Activated CD8-positive, alpha-beta memory T cell treated with anti-CD3 and anti-CD28 coated beads, Interleukin-2, amount 50 U/mL, for 24 hours (primary cell): ENCODE results near the gene CRAMP1.
A peak's percentile ranks its signal among the peaks of the same experiment; 100 is the strongest.

ENCODE experiments used
- DNase-seq: peaks from one replicate; pipeline ENCODE4 v3.0.0-alpha.2; 2020; ENCODE audit errors: extremely low read depth

CRAMP1 gene

DNA sequence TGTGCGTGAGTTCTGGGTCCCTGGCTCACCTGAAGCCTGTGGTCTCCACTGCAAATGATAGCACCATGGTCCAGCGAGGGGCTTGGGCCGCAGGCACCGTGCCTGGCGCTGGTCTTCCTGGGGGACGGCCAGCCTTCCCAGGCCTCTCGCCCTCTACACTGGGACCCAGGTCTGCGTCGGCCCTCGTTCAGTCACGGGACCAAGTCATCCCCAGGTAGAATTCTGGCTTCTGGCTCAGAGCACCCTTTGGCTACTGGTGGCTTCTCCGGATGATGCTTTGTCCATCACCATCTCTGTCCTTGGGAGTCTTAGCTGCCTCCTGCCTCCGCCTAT, 20.4 kb downstream of the CRAMP1 start:
- no peak for DNase-seq

DNA sequence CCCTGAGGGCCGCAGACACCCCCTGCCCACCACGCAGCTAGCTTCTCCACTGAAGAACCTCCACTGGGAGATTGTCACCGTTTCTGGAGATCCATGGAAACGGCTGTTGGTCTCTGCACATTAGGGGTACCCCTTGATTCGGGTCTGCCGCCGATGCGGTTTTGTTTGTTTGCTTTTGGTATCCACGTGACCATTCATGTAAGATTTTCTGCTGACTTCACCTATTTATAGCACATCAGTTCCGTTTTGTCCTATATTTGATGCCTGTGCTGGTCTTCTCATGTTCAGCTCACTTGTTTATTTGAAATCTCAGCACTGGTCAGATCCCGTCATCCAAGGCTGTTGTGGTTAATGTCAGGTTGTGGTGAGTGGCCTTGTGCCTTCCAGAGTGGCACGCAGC, 21.1 kb downstream of the CRAMP1 start:
- DNase-seq: no peak

DNA sequence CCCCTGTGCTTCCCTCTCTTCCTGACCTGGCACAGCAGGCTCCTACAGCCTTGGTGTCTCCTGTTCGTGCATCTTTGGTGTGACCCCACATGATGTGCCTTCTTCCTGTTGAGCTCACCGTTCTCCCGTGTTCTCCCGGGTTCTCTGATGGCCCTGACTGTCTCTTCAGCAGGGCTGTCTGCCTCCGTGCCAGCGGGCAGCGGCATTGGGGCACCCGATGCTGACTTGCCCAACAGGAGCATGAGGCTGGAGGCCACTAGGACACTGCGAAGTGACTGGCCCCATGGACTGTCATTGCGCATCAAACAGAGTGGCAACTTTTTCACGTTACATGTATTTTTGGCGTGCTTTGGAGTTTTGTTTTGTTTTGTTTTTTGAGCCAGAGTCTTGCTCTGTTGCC, 22.4 kb downstream of the CRAMP1 start:
- DNase-seq: no peak

DNA sequence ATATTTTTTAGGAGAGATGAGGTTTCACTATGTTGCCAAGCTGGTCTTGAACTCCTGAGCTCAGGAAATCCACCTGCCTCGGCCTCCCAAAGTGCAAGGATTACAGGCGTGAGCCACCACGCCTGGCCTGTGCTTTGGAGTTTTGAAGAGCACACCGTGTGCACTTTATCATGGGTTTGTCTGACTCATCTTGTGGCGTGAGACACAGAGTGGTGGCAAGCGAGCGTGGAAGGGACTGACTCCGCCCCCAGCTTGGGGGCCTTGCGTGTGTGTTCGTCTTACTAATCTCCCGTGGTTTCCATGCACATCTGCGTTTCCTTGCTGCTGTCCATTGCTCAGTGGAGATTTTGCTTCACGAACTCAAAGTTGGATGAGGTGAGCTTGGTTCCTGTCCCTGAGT, 22.9 kb downstream of the CRAMP1 start:
- DNase-seq: no peak

DNA sequence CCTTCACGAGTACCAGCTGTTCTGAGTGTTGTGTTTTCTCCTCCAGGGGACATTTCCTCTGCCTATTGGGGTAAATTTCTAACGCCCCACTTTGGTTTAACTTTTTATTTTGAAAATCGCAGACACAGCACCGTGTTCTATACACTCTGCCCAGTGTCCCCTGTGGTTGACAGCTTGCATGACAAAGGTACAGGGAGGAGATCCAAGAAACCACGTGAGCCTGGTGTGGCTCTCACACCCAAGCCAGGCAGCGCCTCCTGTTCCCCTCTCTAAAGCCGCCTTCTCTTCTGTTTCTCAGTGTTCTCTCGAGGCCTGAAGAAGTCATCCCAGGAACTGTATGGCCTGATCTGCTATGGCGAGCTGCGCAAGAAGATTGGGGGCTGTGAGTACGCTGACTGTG, 25.4 kb downstream of the CRAMP1 start:
- no peak for DNase-seq

DNA sequence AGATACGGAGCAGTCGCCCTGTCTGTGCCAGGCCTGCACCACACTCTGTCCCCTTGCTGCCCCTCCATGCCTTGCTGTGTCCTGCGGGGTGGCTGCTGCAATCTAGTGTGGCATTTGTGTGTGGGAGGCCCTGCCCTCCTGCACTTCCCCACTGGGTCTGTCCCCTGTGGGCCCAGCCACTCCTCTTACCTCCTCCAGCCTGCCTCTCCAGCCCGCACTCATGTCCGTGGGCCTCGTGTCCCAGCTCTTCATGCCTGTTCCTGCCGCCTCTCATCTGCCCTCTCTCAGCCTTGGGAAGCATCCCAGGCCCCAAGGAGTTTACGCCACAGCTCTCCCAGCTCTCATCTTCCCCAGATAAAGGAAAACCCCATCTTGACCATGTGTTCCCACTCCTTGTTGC, 26.6 kb downstream of the CRAMP1 start:
- DNase-seq: no peak

DNA sequence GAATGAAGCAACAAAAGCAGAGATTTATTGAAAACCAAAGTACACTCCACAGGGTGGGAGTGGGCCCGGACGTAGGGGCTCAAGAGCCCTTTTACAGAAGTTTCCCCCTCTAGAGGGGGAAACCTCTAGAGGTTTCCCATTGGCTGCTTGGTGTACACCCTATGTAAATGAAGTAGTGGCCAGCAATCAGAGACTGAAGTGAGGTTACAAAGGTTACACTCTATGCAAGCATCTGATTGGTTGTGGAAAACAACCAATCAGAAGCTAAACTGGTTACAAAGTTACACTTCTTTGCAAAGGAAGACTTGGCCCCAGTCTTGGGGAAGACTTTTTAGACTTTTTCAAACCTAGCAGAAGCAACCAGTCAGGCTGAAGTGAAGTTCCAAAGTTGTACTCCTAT, 27.1 kb downstream of the CRAMP1 start:
- no peak for DNase-seq

DNA sequence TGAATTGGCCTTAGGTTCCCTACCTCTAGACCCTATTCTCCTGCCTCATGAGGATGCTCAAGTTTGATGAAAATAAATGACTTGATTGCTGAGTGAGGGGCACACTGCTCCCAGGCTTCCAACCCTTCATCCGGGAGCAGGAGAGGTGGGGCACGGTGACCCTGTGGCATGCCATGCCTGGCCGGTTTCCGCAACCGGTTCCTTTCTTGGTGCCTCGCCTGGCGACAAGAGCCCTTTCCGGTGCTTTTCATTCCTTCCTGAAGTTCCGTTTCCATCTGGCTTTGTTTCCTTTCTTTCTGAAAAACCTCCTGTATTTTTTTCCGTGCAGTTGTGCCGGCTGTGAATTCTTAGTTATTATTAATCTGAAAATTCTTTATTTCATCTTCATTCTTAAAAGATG, 27.7 kb downstream of the CRAMP1 start:
- no peak for DNase-seq

DNA sequence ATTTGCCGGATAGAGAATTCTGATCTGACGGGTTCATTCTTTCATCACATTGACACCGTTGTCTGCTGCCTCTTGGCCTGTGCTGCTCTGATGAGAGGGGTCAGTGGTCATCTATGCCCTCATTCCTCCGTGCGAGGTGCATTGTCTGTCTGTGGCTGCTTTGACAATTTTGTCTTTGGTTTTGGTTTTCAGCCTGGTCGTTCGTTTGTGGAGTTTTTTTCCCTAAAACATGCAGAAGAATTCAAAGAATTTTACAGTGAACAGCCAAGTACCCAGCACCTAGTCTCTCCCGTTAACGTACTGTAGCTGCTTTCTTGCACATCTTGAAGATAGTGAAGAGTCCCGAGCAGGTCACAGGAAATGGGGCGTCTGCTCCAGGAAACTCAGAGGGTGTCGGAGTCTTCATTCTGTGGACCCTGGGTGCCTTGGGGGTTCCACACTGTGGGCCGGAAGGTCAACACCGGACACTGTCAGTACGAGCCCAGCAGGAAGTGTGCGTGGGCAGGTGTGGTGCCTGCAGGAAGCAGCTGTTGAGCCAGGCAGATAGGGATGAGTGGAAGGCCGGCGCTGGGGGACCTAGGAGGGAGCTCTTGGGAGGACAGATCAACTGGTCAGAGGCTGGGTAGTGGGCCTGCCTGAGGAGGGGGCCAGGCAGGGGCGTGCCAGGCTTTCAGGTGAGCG, 28.2 kb downstream of the CRAMP1 start:
- no peak for DNase-seq

DNA sequence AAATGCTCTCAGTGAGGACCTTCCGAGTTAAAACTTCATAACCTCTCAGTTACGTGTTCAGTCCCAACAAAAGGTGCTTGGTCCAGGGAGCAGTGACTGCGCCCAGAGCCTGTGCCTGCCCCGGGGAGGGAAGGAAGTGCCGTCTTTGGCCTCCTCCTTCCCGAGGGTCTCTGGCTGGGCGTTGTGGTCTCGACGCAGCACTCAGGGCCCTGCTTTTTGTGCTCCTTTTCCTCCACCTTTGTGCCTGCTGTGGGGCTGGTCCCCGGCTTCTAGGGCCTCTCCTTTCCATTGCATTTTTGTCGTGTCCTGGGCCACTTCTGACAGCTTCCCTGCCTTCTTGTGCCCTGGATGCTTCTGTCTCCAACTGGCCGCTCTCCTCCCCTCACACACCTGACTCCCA, 29.1 kb downstream of the CRAMP1 start:
- no peak for DNase-seq

DNA sequence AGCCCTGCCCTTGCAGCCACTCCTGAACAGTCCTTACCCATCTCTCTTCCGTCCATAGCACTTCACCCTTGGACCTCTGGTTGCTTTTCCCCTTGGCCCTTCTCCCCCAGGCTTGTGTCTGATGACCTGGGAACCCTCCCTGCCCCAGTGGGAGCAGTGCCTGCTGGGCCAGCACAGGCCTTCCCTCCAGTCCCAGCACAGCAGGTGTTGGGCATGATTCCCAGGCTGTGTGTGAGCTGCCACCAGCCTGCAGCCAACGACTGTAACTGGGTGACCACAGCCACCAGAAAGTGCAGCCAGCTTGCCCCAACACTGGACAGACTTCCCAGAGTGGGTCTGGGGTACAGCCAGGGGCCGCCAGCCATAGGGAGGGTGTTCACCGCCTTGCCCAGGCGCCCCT, 30.0 kb downstream of the CRAMP1 start:
- no peak for DNase-seq

DNA sequence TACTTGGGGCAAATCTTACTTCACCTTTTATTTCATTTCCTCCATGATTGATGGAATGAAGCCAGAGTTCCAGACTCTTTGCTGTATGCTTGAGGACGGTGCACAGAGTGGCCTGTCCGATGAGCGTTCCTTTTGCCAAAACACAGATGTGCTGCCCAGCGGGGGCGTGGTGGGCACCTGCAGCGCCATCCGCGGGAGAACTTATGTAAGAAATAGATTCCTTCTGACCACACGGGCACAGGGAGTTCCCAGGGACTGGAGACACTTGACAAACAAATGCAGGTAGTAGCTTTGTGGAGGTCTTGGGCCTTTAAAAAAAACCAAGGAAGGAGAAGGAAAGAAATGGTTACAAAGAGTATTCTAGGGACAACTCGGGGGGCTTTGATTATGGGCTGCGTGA, 30.6 kb downstream of the CRAMP1 start:
- DNase-seq: no peak

DNA sequence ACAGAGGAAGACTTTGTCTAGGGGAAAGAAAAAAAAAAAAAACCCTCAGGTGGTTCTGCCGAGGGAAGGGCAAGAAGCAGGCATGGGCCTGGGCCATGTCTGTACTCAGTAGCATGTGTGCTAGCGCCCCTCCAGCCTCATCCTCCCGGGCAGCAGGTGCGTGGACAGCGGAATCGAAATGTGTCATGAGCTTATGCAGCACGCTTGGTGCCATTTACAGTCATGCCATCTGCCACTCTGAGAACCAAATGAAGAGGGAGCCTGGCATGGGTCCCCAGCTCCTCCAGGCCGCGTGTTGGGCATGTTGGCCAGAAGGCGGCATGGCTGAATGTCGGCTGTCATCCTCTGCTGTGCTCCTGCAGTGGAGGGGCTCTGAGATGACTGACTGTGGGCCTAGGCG, 31.4 kb downstream of the CRAMP1 start:
- no peak for DNase-seq

DNA sequence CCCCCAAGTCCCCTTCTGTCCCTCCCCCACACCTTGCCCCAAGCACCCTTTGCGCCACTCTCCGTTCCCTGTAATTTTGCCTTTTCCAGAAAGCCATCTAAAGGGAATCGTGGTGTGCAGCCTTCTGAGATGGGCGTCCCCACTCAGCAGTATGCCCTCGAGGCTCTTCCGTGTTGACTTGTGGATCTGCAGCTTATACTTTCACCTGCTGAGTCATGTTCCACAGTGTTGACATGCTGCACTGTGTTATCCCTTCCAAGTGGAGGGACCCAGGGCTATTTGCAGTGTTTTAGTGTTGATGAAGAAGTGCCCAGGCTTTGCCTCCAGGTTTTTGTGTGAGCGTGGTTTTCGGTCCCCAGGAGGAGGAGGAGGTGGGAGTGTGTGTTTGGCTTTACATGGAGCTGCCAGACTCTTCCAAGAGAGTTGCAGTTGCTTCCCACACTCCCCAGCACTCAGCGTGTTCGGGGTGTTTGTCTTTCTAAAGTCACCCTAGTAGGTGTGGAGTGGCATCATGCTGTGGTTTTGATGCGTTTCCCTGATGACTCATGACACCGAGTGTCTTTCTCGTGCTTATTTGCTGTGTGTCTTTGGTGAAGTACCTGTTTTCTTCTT, 33.9 kb downstream of the CRAMP1 start:
- DNase-seq: peak; percentile 15

DNA sequence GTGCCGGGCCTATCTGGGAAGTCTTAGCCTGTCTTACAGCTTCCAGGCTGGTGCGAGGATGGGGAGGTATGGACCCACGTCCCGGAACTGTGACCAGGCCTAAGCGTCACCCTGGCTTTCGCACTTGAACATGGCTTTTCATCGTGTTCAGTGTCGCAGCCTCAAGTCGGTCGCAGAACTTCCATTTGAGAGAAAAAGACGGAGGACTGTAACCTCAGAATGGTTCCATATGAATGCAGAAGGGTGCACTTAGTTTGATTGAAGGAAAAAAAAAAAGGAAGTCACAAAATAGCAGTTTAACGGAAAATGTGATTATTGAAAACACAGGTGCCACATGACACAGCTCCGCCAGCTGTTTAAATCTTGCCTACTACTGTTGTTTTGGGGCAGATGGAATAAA, 35.7 kb downstream of the CRAMP1 start:
- DNase-seq: no peak

DNA sequence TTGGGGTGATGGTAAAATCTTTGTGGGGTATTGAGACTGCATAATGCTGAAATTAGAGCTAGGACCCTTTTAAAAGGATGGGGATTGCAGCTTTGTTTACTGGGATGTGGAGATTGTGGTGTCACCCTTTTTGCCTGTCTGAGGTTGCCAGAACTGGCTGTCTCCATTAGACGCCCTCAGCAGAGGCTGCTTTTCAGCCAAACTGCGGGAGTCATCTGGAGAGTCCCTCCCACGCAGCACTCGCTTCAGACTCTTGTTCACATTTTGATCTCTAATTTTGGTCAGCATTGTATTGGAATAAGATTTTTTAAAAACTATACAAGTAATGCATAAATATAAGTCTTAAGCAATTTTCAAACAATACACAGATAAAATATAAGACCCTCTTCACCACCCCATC, 38.0 kb downstream of the CRAMP1 start:
- no peak for DNase-seq

DNA sequence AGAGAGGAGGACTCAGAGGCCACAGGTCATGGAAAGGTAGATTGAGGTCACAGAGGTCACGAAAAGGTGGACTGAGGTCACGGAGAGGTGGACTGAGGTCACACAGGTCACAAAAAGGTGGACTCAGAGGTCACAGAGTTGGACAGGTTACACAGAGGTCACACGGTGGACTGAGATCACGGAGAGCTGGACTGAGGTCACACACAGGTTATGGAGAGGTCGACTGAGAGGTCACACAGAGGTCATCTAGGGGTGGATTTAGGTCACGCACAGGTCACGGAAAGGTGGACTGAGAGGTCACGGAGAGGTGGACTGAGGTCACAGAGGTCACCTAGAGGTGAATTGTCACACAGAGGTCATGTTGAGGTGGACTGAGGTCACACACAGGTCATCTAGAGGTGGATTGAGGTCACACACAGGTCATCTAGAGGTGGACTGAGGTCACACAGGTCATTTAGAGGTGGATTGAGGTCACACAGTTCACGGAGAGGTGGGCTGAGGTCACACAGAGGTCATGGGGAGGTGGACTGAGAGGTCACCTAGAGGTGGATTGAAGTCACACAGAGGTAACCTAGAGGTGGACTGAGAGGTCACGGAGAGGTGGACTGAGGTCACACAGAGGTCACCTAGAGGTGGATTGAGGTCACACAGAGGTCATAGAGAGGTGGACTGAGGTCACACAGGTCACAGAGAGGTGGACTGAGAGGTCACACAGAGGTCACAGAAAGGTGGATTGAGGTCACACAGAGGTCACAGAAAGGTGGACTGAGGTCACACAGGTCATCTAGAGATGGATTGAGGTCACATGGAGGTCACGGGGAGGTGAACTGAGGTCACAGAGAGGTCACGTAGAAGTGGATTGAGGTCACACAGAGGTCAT, 39.2 kb downstream of the CRAMP1 start:
- DNase-seq: no peak

DNA sequence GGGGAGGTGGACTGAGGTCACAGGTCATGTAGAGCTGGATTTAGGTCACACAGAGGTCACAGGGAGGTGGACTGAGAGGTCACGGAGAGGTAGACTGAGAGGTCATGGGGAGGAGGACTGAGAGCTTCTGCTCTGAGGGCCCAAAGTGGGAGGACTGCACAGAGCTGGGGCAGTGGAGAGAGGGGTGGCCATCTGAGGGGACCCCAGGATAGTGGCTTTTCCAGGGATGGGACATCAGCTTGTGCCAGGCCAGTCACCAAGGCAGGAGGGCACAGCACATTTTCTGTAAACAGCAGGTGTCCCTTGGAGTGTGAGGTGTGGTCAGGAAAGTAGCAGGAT, 39.8 kb downstream of the CRAMP1 start:
- DNase-seq: no peak

DNA sequence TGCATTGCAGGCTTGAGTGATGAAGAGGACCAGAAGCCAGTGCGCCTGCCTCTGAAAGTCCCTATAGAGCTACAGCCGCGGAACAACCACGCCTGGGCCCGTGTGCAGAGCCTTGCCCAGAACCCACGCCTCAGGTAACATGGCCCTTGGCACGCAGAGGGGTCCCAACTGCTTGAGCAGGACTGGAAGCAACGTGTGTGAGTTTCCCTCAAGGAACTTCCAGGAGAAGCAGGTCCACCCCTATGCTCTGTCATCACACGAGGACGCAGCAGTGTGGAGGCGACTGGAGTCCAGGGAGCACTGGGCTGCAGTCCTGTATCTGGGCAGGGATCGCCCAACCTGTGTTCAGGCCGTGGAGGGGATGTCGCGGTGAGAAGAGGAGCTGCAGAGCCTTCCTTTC, 40.9 kb downstream of the CRAMP1 start:
- DNase-seq: no peak

DNA sequence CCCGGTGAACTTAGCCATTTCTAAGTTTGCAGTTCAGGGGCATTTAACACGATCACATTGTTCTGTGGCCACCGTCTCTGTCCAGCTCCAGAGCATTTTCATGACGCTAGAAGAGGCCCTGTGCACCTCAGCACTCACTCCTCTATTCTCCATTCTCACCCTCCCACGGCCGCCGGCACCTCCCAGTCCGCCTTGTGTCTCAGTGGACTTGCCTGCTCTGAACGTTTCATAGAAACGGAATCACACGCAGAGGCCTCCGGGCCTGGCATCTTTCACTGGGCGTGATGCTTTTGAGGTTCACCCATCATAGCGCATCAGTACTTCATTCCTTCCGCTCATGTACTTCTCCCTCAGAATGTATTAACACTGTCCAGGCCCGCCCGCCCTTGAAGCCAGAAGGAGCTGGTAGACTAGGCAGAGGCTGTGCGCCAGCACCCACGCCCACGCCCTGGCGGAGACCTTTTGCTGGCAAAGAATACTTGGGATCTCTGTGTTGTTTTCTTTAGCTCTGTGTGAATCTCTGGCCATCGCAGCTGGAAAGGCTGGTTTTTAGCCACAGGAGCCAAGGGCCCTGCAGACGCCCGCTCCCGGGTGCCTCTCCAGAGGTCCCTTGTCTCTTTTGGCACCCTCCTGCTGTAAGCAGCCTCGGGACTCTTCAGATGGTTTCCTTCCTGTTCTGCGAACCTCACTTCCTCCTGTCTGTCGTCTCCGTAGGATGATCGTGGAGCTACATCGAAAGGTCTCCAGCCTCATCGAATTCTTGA, 42.5 kb downstream of the CRAMP1 start:
- DNase-seq: no peak

DNA sequence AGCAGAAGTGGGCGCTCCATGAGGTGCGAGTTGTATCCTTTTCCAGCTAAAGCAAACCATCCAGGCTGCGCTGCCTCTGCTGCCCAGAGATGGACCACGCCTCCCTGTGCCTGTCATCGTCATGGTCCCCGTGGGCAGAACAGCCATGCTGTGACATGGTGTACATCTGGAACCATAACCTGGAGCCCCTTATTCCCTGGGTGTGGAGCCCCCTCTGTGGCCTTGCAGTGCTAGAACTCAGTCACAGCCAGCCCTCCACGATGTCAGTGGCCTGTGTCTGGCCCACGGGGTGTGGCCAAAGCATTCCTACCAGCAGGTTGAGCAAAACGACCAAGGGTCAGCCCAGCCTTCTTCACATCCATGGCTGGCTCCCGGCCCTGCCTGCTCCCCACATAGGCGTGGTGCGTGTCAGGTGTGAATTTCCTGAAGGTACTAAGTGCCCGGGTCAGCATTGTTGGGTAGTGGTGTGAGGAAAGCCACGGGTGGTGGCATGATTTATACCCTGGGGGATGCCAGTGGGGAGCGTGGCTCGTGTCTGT, 43.2 kb downstream of the CRAMP1 start:
- no peak for DNase-seq
